Middle frontal gyrus (tissue), 1 donor: ENCODE results near the gene ETV4.

Experiments
- DNase-seq: peaks from one replicate; pipeline ENCODE4 v3.0.0-alpha.2; 2015; ENCODE audit warnings: low spot score; ENCODE audit errors: extremely low spot score

The ETV4 gene

DNA sequence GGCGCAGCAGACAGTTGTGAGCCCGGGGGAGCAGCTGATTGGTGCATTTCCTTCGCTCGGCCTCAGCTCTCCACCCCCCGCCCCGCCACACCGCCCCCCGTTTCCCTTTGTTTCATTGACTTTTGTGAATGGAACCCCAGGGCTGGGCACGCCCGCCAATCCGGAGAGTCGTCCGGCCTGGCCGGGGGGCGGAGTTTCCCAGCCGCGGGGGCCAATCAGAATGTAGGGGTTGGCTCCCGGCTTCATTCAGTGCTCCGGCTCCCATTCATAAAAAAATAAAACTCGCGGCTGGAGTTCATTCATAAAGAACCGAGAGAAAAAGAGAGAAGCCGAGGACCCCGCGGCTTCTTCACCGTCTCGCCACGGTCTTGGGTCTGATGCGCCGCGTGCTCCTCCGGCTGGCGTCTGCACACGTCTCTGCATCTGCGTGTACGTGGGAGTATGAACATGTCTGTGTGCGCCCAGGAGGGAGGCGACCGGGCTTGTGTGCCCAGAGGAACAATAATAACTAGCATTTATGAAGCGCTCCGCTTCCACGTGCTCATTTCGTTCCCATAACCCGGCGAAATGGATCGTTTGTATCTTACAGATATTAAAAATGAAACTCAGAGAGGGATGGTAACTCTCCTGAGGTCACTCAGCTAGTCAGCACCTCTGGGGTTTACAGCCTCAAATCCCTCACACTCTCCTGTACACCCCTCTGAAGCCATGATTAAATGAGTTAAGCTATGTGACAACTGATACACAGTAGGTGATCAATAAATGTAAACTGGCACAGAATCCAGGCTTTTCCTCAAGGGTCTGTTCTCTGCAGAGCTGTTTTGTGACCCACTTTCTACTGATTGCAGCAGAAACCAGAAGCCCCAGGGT, at the start of gene ETV4:
ETV4 (minus strand) TSS at position 22 of the 870 bp plus-strand sequence. CDS start 723 bp downstream, outside the sequence.
- peak; percentile 86 for DNase-seq

DNA sequence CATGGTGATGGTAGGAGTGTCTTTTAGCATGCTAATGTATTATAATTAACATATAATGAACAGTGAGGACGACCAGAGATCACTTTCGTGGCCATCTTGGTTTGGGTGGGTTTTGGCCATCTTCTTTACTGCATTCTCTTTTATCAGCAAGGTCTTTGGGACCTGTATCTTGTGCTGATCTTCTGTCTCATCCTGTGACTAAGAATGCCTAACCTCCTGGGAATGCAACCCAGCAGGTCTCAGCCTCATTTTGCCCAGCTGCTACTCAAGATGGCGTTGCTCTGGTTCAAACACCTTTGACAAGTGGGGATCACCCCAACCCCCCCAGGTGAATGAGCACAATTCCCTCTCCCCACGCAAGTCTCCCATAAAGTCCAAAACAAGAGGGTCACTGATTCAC, 49.3 kb upstream of the ETV4 start:
- DNase-seq = no peak

DNA sequence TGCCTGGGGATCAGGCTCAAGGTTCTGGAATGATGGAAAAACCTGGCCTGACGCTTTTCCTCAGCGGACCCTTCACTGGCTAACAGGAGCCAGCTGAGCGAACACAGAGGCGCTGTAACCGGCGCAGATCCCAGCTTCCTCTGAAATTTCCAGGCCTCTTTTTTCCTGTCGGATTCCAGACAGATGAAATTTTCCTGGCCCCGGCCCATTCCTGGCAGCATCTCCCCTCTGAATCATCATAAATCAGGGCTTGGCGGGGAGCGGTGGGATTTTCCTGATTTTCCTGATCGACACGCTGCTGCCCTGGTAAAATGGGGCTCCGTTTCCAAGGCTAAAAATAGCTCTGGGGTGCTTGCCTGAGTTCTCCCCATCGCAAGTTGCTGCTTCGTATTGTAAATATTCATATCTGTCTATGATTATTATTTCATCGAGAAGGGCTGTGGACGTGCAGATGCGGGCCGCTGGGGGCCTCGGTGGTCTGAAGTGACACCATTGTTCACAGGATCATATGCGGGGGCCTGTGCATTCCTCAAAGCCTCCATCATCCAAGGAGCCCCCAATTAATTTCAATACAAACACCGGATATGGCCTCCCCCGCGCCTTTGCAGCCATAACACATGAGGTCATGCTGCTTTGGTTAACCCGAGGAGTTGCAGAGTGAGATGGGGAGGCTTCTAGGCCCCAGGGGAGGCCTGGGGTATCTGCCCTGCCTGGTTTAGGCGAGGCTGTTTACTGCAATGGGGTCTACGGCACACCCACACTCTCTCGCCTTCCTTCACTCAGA, 45.8 kb upstream of the ETV4 start:
- no peak for DNase-seq

- no peak for DNase-seq
Measured at GRCh38 chr17:43591001-43591400, 44.9 kb upstream of the ETV4 start.

- DNase-seq = no peak
Measured at GRCh38 chr17:43588664-43589435, 42.7 kb upstream of the ETV4 start.

- no peak for DNase-seq
Measured at GRCh38 chr17:43588121-43588520, 42.0 kb upstream of the ETV4 start.

DNA sequence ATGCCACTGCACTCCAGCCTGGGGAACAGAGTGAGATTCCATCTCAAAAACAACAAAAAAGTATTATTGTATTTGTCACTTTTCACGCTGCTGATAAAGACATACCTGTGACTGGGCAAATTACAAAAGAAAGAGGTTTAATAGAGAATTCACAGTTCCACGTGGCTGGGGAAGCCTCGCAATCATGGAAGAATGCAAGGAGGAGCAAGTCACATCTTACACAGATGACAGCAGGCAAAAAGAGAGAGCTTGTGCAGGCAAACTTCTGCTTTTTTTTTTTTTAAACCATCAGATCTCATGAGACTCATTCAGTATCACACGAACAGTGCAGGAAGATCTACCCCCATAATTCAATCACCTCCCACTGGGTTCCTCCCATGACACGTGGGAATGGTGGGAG, 41.5 kb upstream of the ETV4 start:
- DNase-seq = no peak

DNA sequence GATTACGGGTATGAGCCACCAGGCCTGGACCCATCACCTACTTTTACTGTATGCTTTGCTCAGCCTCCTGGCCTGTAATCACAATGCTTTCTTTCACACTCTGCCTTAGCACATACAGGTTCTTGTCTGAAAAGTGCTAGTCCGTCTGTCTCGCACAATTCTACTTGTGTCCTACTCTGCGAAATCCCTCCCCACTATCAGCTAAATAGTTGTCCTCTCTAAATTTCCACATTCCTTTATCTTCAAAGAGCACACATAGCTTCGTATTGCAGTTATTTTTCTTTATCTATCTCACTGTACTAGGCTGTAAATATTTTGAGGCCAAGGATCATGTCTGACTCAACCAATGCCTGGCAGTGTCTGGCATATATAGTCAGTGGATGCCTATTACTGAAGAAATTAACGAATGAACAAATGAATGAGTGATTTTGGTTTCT, 38.5 kb upstream of the ETV4 start:
- no peak for DNase-seq

- DNase-seq = no peak
Measured at GRCh38 chr17:43583332-43583731, 37.2 kb upstream of the ETV4 start.

GRCh38 chr17:43581613-43582012, 35.5 kb upstream of the ETV4 start:
- DNase-seq = no peak

DNA sequence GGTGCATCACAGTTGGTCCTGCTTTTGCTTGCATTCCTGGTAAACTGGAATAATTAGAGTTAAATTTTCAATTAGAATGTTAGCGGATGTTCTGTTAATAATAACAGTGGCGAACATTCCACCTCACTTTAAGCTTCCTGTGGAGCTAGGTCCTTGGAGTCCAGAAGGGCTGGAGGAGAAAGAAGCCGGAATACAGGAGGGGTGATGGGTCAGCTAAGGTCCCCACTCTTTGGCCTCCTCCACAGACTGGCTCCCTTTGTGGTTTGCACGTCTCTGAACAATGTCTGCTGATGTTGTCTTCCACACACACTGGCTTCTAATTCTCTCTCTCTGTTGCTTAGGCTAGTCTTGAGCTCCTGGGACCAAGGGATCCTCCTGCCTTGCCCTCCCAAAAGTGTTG, 35.0 kb upstream of the ETV4 start:
- DNase-seq = no peak

- no peak for DNase-seq
Measured at GRCh38 chr17:43579566-43580140, 33.5 kb upstream of the ETV4 start.

GRCh38 chr17:43578699-43579565, 32.8 kb upstream of the ETV4 start:
- no peak for DNase-seq

- no peak for DNase-seq
Measured at GRCh38 chr17:43578404-43578698, 32.2 kb upstream of the ETV4 start.

DNA sequence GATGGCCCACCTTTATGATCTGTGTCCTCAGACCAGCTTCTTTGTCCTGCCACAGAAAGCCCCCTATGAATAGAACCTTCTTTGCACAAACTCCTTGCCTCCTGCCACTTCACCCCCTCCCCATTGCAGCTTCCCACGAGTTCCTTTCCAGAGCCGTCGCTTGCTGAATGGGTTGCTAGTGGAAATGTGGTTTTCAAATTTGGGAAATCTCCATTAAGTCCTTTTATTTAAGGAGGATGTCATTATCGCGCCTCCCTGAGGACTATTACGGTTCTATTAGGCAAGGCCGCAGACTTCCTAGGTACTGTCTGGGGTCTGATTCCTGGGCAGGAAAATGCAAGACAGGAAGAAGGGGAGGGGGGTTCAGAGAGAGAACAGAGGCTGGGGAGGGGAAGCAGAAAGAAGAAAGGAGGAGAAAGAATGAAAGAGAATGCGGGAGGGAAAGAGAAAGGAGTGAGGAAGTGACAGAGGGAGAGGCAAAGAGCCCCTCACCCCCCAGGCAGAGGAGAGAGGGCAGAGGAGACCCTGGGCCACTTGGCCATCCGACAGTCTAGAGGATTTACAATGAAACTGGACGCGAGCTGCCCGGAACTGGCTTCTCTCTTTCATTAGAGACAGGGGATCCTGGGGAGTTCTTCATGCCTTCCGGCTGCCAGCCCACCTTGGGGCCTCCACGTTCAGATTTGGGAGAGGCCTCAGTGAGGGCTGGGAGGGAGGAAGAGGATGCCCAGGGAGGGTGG, 31.7 kb upstream of the ETV4 start:
- no peak for DNase-seq

GRCh38 chr17:43576563-43577229, 30.6 kb upstream of the ETV4 start:
- DNase-seq = peak; percentile 53

DNA sequence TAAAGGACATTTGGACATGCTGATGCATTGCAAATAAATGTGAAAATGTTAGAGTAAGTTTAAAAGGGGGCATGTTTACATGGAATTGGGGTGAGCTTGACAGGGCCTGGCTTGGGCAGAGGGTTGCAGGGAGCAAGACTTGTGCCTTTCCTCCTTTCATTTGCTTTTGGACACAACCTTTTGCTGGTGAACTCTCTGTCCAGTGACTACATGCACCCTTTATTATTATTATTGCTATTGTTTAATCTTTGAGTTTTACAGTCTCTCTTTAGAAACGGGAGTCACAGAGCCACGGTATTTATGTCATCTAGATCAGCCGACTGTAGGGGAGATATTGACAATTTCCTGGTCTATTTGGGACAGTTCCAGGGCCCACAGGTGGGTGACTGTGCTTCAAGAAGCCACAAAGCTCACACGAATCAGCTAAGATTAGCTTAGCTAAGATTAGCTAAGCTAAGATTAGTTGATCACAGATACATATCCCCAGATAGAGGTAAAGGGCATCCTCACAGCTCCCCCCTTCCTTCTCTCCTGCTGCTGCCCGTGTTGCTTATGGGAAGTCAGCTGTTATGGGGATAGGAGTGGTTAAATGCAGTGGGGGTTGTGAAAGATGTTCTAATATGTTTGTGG, 28.9 kb upstream of the ETV4 start:
- DNase-seq = no peak

DNA sequence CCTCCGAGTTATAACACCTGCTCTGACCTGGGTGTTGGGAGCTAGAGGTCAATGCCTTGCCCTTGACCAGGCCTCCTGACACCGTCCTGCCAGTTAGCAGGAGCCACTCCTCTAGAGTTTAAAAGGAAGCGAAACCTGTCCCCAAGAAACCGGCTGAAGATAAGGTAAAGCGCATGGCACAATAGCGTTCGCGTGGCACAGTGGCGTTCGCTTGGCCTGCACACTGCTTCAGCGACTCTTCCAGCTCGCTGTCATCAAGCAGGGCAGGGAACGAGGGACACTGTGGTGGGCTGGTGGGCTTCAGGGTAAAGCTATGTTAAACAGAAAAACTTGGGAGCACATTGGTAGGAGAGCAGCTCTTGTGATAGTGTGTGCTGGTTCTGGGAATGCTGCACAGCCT, 28.2 kb upstream of the ETV4 start:
- DNase-seq = no peak
